ENCODE data around the gene TUBB1.

The TUBB1 gene

DNA sequence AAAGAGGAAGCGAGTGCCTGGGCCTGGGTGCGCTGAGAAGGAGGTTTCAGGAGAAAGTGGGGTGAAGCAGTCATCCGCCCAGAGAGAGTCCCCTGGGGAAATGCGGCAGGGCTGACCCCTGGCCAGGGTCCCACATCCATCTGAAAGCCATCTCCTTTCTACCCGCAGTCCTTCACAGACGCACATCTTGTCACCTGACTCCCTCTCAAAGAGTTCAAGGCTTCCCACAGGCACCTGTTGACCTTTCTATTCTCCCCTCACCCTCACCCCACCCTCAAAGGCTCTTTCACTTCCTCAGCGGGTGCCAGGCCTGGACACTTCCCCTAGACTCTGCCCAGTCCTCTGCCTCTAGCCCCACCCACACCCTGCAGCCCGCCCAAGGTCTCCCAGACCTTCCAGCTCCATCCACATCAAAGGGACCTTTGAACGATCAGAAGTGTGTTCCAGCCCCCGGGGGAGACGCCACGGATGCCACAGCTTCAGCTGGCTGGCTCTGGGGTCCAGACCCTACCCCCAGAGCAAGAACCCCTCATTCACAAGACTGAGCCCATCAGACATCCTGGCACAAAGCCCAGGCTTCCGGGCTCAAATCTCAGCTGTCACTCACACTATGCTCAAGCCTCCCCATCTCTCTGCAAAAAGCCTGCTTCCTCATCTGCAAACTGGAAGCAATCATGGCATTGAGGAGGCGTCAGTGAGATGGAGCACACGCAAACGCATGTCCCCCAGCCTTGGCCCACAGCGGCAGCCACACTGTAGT is 14.3 kb upstream of the TUBB1 start:
- no peaks in the 10 kb centered on the region for H3K36me3 ChIP-seq (ENCODE audit: insufficient read depth)
- H3K27me3 ChIP-seq (ENCODE audit: insufficient read depth, low read depth): peaks cover 16% of the 10 kb centered on the region; the same call in 1 of the 2 replicates
- no peak overlapping the region for H3K27ac ChIP-seq
- H3K4me3 ChIP-seq (IDR thresholded peaks at IDR 0.05; ENCODE audit: insufficient read depth, low read depth, low read length): no peak overlapping the region
- peak overlapping the region; percentile 81 for H3K4me2 ChIP-seq
- TF ChIP-seq, protein P1, sequence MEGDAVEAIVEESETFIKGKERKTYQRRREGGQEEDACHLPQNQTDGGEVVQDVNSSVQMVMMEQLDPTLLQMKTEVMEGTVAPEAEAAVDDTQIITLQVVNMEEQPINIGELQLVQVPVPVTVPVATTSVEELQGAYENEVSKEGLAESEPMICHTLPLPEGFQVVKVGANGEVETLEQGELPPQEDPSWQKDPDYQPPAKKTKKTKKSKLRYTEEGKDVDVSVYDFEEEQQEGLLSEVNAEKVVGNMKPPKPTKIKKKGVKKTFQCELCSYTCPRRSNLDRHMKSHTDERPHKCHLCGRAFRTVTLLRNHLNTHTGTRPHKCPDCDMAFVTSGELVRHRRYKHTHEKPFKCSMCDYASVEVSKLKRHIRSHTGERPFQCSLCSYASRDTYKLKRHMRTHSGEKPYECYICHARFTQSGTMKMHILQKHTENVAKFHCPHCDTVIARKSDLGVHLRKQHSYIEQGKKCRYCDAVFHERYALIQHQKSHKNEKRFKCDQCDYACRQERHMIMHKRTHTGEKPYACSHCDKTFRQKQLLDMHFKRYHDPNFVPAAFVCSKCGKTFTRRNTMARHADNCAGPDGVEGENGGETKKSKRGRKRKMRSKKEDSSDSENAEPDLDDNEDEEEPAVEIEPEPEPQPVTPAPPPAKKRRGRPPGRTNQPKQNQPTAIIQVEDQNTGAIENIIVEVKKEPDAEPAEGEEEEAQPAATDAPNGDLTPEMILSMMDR (conservative IDR thresholded peaks at IDR 0.05; ENCODE audit: low read depth, low read length): no peak
- H3K4me1 ChIP-seq (ENCODE audit: low read depth, poor library complexity, severe bottlenecking): peaks cover 29% of the 10 kb centered on the region
- no peak overlapping the region for H3K9ac ChIP-seq
- no peaks in the 10 kb centered on the region for H3K79me2 ChIP-seq (ENCODE audit: insufficient read depth, low read depth)
- peak overlapping the region; percentile 29; the same call in 1 of the 2 replicates for H2AFZ ChIP-seq (ENCODE audit: low read depth)
- H4K20me1 ChIP-seq (ENCODE audit: insufficient read depth): no peaks in the 10 kb centered on the region

GRCh38 chr20:59005523-59006166 is 13.6 kb upstream of the TUBB1 start:
- H3K27me3 ChIP-seq (ENCODE audit: insufficient read depth, low read depth): peaks cover 16% of the 10 kb centered on the region; the same call in 1 of the 2 replicates
- H2AFZ ChIP-seq (ENCODE audit: low read depth): no peak overlapping the region
- H3K9ac ChIP-seq: no peak overlapping the region
- H3K79me2 ChIP-seq (ENCODE audit: insufficient read depth, low read depth): no peaks in the 10 kb centered on the region
- H3K4me2 ChIP-seq: peak overlapping the region; percentile 81; the same call in 1 of the 2 replicates
- no peaks in the 10 kb centered on the region for H3K36me3 ChIP-seq (ENCODE audit: insufficient read depth)
- no peak overlapping the region for H3K27ac ChIP-seq
- TF ChIP-seq, protein P1 (conservative IDR thresholded peaks at IDR 0.05; ENCODE audit: low read depth, low read length): no peak
- H3K4me1 ChIP-seq (ENCODE audit: low read depth, poor library complexity, severe bottlenecking): peaks cover 29% of the 10 kb centered on the region
- no peak overlapping the region for H3K4me3 ChIP-seq (IDR thresholded peaks at IDR 0.05; ENCODE audit: insufficient read depth, low read depth, low read length)
- no peaks in the 10 kb centered on the region for H4K20me1 ChIP-seq (ENCODE audit: insufficient read depth)

- Histone ChIP-seq H3K9ac (no peak overlapping the region), H3K4me3 (IDR thresholded peaks at IDR 0.05; ENCODE audit: insufficient read depth, low read depth, low read length) (no peak overlapping the region), H3K27ac (no peak overlapping the region), H3K36me3 (ENCODE audit: insufficient read depth) (no peaks in the 10 kb centered on the region), H3K79me2 (ENCODE audit: insufficient read depth, low read depth) (no peaks in the 10 kb centered on the region), H3K27me3 (ENCODE audit: insufficient read depth, low read depth) (peaks cover 16% of the 10 kb centered on the region; the same call in 1 of the 2 replicates), H4K20me1 (ENCODE audit: insufficient read depth) (no peaks in the 10 kb centered on the region), H3K4me1 (ENCODE audit: low read depth, poor library complexity, severe bottlenecking) (peaks cover 29% of the 10 kb centered on the region), H2AFZ (ENCODE audit: low read depth) (peak overlapping the region; percentile 31; the same call in 1 of the 2 replicates), H3K4me2 (peak overlapping the region; percentile 81; the same call in 1 of the 2 replicates)
- TF ChIP-seq, protein P1 (conservative IDR thresholded peaks at IDR 0.05; ENCODE audit: low read depth, low read length): no peak
These were observed 12.9 kb upstream of the TUBB1 start for GRCh38 chr20:59006167-59006863.

DNA sequence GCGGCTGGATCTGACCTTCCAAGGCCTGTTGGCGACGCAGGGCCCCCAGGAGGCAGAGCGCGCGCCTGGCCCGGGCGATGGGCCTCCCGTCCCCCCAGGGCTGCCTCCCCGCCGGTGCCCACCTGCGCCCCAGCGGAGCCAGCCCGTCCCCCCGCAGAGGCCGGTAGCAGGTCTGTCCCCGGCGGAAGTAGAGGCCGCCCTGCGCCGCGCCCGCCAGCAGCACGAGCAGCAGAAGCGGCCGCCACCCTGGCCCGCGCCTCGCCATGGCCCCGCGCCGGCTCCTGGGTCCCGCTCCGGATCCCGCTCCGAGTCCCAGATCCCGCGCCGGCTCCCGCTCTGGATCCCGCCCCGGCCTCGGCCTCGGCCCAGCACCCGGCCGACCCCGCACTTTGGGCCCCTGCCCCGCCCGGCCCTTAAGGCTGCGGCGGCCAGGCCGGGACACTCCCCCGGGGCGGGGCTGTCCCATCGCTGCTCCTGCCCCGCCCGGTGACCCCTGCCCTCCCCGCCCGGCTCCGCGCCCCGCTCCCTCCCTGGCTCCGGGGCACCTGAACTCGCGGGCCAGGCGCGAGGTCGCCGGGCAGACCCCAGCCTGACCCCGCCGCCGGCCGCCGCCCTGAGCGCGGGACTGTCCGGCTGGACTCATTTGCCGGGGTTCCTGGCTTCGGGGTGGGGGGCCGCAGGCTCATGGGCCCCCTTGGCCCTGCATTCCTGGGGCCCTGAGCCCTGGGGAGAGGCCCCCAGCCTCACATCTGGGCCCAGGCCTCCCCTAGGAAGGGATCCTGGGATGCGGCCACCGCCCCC is 12.2 kb upstream of the TUBB1 start, which contains the start of gene CTSZ:
Gene CTSZ, minus strand, starts transcription at position 391 of the 801 bp plus-strand sequence. Its CDS starts 126 bp downstream, at position 265.
- H3K4me1 ChIP-seq (ENCODE audit: low read depth, poor library complexity, severe bottlenecking): peaks cover 29% of the 10 kb centered on the region
- H3K79me2 ChIP-seq (ENCODE audit: insufficient read depth, low read depth): no peaks in the 10 kb centered on the region
- TF ChIP-seq, protein P1 (conservative IDR thresholded peaks at IDR 0.05; ENCODE audit: low read depth, low read length): no peak
- H3K9ac ChIP-seq: no peak within 1 kb of the TSS
- no peaks in the 10 kb centered on the region for H4K20me1 ChIP-seq (ENCODE audit: insufficient read depth)
- H3K27ac ChIP-seq: no peak within 1 kb of the TSS
- peaks cover 16% of the 10 kb centered on the region; the same call in 1 of the 2 replicates for H3K27me3 ChIP-seq (ENCODE audit: insufficient read depth, low read depth)
- peak within 1 kb of the TSS; percentile 31; the same call in 1 of the 2 replicates for H2AFZ ChIP-seq (ENCODE audit: low read depth)
- H3K36me3 ChIP-seq (ENCODE audit: insufficient read depth): no peaks in the 10 kb centered on the region
- no peak within 1 kb of the TSS for H3K4me3 ChIP-seq (IDR thresholded peaks at IDR 0.05; ENCODE audit: insufficient read depth, low read depth, low read length)
- H3K4me2 ChIP-seq: peak within 1 kb of the TSS; percentile 15; the same call in 1 of the 2 replicates
